ENCODE measurements around the gene GREB1L. TPM values are rescaled to one million over a fixed set of nuclear protein-coding genes. Genes with fewer than 3 reads are reported as not detected.

GREB1L gene
- total RNA-seq, 1 donor from 2014 or later: 0.70 TPM

GRCh38 chr18:21534327-21534726 lies 292.3 kb downstream of the GREB1L start:
- TF ChIP-seq CTCF (IDR thresholded peaks at IDR 0.05): no peak
- DNase-seq (ENCODE audit: extremely low spot score, unreplicated experiment): no peak
- Mint-ChIP-seq H3K9me3 (ENCODE audit: unreplicated experiment) (no peaks in the 10 kb centered on the region), H3K36me3 (ENCODE audit: unreplicated experiment) (peaks cover 45% of the 10 kb centered on the region), H3K27me3 (ENCODE audit: unreplicated experiment) (no peaks in the 10 kb centered on the region), H3K27ac (ENCODE audit: unreplicated experiment) (no peak overlapping the region), H3K4me1 (ENCODE audit: unreplicated experiment) (no peaks in the 10 kb centered on the region), H3K4me3 (ENCODE audit: unreplicated experiment) (no peak overlapping the region)

- no peaks in the 10 kb centered on the region for H3K9me3 Mint-ChIP-seq (ENCODE audit: unreplicated experiment)
- no peaks in the 10 kb centered on the region for H3K27me3 Mint-ChIP-seq (ENCODE audit: unreplicated experiment)
- peaks cover 31% of the 10 kb centered on the region for H3K36me3 Mint-ChIP-seq (ENCODE audit: unreplicated experiment)
- H3K4me1 Mint-ChIP-seq (ENCODE audit: unreplicated experiment): no peaks in the 10 kb centered on the region
- no peak overlapping the region for H3K27ac Mint-ChIP-seq (ENCODE audit: unreplicated experiment)
- no peak for TF ChIP-seq CTCF (IDR thresholded peaks at IDR 0.05)
- H3K4me3 Mint-ChIP-seq (ENCODE audit: unreplicated experiment): no peak overlapping the region
- DNase-seq (ENCODE audit: extremely low spot score, unreplicated experiment): no peak
Measured at GRCh38 chr18:21538230-21538629, 296.2 kb downstream of the GREB1L start.

GRCh38 chr18:21546423-21546822 lies 304.4 kb downstream of the GREB1L start:
- no peaks in the 10 kb centered on the region for H3K9me3 Mint-ChIP-seq (ENCODE audit: unreplicated experiment)
- H3K27me3 Mint-ChIP-seq (ENCODE audit: unreplicated experiment): no peaks in the 10 kb centered on the region
- no peak for DNase-seq (ENCODE audit: extremely low spot score, unreplicated experiment)
- peaks cover 23% of the 10 kb centered on the region for H3K36me3 Mint-ChIP-seq (ENCODE audit: unreplicated experiment)
- H3K27ac Mint-ChIP-seq (ENCODE audit: unreplicated experiment): no peak overlapping the region
- TF ChIP-seq CTCF (IDR thresholded peaks at IDR 0.05): no peak
- H3K4me3 Mint-ChIP-seq (ENCODE audit: unreplicated experiment): no peak overlapping the region
- H3K4me1 Mint-ChIP-seq (ENCODE audit: unreplicated experiment): no peaks in the 10 kb centered on the region

- Mint-ChIP-seq H3K27me3 (ENCODE audit: unreplicated experiment) (no peaks in the 10 kb centered on the region), H3K36me3 (ENCODE audit: unreplicated experiment) (peaks cover 32% of the 10 kb centered on the region), H3K4me1 (ENCODE audit: unreplicated experiment) (no peaks in the 10 kb centered on the region), H3K4me3 (ENCODE audit: unreplicated experiment) (no peak overlapping the region), H3K9me3 (ENCODE audit: unreplicated experiment) (no peaks in the 10 kb centered on the region), H3K27ac (ENCODE audit: unreplicated experiment) (no peak overlapping the region)
- no peak for TF ChIP-seq CTCF (IDR thresholded peaks at IDR 0.05)
- no peak for DNase-seq (ENCODE audit: extremely low spot score, unreplicated experiment)
Measured at GRCh38 chr18:21548647-21549046, 306.6 kb downstream of the GREB1L start.

- H3K4me3 Mint-ChIP-seq (ENCODE audit: unreplicated experiment): no peak overlapping the region
- H3K36me3 Mint-ChIP-seq (ENCODE audit: unreplicated experiment): peaks cover 35% of the 10 kb centered on the region
- TF ChIP-seq CTCF (IDR thresholded peaks at IDR 0.05): no peak
- no peaks in the 10 kb centered on the region for H3K9me3 Mint-ChIP-seq (ENCODE audit: unreplicated experiment)
- DNase-seq (ENCODE audit: extremely low spot score, unreplicated experiment): no peak
- H3K27ac Mint-ChIP-seq (ENCODE audit: unreplicated experiment): peak overlapping the region; percentile 16
- H3K27me3 Mint-ChIP-seq (ENCODE audit: unreplicated experiment): no peaks in the 10 kb centered on the region
- no peaks in the 10 kb centered on the region for H3K4me1 Mint-ChIP-seq (ENCODE audit: unreplicated experiment)
Measured at GRCh38 chr18:21550510-21550970, 308.5 kb downstream of the GREB1L start.

Measured in osteocyte (in vitro differentiated cells).